ENCODE measurements around the gene DONSON.

DNA sequence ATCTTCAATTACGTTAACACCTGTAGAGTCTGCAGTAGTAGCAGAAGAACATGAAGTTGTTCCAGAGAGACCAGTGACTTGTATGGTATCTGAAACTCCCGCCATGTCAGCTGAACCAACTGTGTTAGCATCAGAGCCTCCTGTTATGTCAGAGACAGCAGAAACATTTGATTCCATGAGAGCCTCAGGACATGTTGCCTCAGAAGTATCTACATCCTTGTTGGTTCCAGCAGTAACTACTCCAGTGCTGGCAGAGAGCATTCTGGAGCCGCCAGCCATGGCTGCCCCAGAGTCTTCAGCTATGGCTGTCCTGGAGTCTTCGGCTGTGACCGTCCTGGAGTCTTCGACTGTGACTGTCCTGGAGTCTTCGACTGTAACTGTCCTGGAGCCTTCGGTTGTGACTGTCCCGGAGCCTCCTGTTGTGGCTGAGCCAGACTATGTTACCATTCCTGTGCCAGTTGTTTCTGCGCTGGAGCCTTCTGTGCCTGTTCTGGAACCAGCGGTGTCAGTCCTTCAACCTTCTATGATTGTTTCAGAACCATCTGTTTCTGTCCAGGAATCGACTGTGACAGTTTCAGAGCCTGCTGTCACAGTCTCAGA is 35.4 kb downstream of the DONSON start:
- no peak for TF ChIP-seq BRD4 (IDR thresholded peaks at IDR 0.05)
- TF ChIP-seq, protein P1, sequence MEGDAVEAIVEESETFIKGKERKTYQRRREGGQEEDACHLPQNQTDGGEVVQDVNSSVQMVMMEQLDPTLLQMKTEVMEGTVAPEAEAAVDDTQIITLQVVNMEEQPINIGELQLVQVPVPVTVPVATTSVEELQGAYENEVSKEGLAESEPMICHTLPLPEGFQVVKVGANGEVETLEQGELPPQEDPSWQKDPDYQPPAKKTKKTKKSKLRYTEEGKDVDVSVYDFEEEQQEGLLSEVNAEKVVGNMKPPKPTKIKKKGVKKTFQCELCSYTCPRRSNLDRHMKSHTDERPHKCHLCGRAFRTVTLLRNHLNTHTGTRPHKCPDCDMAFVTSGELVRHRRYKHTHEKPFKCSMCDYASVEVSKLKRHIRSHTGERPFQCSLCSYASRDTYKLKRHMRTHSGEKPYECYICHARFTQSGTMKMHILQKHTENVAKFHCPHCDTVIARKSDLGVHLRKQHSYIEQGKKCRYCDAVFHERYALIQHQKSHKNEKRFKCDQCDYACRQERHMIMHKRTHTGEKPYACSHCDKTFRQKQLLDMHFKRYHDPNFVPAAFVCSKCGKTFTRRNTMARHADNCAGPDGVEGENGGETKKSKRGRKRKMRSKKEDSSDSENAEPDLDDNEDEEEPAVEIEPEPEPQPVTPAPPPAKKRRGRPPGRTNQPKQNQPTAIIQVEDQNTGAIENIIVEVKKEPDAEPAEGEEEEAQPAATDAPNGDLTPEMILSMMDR (IDR thresholded peaks at IDR 0.05 in 2 of 3, conservative IDR thresholded peaks at IDR 0.05 in 1 of 3; ENCODE audit: insufficient read depth in 2 of 3, low read depth in 1 of 3, low read length in 3 of 3), result no peak
- TF ChIP-seq, protein P2, sequence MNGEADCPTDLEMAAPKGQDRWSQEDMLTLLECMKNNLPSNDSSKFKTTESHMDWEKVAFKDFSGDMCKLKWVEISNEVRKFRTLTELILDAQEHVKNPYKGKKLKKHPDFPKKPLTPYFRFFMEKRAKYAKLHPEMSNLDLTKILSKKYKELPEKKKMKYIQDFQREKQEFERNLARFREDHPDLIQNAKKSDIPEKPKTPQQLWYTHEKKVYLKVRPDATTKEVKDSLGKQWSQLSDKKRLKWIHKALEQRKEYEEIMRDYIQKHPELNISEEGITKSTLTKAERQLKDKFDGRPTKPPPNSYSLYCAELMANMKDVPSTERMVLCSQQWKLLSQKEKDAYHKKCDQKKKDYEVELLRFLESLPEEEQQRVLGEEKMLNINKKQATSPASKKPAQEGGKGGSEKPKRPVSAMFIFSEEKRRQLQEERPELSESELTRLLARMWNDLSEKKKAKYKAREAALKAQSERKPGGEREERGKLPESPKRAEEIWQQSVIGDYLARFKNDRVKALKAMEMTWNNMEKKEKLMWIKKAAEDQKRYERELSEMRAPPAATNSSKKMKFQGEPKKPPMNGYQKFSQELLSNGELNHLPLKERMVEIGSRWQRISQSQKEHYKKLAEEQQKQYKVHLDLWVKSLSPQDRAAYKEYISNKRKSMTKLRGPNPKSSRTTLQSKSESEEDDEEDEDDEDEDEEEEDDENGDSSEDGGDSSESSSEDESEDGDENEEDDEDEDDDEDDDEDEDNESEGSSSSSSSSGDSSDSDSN (IDR thresholded peaks at IDR 0.05; ENCODE audit: borderline replicate concordance in 1 of 2, low read depth in 2 of 2, low read length in 2 of 2), result no peak
